C4-2B (cell line): ENCODE data around the gene MSI2.

Source experiments
- ZFX ChIP-seq: fragments of 450-650 bp; IDR thresholded peaks from 2 replicates; pipeline ENCODE4 v1.6.1; 2017
- TF ChIP-seq, protein P1 (sequence below): fragments of 450-650 bp; conservative IDR thresholded peaks from 2 replicates; pipeline ENCODE4 v1.5.1; 2017; ENCODE audit warnings: mild to moderate bottlenecking

DNA sequence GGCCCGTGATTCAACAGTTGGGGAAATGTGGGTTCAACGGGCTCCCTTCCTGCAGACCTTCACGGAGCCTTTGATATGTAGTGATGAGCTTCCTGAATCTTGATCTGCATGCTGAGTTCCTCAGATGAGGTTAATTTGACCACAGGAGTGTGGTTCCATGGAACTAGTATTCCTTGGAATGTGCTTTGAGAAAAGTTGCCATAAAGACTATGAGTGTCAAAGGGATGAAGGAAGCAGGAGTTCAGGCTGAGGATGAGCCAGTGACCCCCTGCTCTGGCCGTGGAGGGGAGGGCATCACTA is 229.2 kb downstream of the MSI2 start:
- TF ChIP-seq, protein P1, sequence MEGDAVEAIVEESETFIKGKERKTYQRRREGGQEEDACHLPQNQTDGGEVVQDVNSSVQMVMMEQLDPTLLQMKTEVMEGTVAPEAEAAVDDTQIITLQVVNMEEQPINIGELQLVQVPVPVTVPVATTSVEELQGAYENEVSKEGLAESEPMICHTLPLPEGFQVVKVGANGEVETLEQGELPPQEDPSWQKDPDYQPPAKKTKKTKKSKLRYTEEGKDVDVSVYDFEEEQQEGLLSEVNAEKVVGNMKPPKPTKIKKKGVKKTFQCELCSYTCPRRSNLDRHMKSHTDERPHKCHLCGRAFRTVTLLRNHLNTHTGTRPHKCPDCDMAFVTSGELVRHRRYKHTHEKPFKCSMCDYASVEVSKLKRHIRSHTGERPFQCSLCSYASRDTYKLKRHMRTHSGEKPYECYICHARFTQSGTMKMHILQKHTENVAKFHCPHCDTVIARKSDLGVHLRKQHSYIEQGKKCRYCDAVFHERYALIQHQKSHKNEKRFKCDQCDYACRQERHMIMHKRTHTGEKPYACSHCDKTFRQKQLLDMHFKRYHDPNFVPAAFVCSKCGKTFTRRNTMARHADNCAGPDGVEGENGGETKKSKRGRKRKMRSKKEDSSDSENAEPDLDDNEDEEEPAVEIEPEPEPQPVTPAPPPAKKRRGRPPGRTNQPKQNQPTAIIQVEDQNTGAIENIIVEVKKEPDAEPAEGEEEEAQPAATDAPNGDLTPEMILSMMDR = no peak
- no peak for TF ChIP-seq ZFX
